ENCODE data around the gene FOXS1. TPM values are rescaled to one million over a fixed set of nuclear protein-coding genes. Genes with fewer than 3 reads are reported as not detected.

FOXS1 gene
- total RNA-seq, 2 donors from 2014 or later: not detected

DNA sequence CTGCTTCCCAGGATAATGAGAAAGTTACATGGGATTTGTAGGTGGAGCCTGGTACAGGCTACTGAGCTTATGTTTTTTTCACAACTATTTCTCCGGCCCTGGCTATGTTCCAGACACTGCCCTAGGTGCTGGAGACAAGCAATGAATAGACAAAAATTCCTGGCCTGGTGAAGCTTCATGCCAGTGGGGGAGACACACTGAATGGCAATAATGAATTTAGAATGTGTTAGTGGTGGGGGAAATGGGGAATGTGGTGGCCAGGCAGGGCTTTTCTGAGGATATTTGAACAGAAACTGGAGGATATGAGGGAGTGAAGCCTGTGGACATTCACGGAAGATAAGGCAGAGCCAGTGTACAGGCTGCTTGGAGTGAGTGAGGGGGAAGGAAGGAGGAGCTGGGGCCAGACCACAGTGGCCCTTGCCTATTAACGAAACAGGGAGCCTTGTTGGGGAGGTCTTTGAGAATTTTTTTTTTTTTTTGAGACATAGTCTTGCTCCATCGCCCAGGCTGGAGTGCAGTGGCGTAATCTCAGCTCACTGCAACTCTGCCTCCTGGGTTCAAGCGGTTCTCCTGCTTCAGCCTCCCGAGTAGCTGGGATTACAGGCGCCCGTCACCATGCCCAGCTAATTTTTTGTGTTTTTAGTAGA lies 6.6 kb downstream of the FOXS1 start:
- 88 to 100% methylated on average over 2 to 7 of the region's 9 CpGs for WGBS, 2 experiments (ENCODE audit: insufficient coverage in 1 of 2, insufficient read length in 1 of 2)
- H3K36me3 Mint-ChIP-seq (ENCODE audit: low read depth): no peaks in the 10 kb centered on the region
- TF ChIP-seq, protein P1, sequence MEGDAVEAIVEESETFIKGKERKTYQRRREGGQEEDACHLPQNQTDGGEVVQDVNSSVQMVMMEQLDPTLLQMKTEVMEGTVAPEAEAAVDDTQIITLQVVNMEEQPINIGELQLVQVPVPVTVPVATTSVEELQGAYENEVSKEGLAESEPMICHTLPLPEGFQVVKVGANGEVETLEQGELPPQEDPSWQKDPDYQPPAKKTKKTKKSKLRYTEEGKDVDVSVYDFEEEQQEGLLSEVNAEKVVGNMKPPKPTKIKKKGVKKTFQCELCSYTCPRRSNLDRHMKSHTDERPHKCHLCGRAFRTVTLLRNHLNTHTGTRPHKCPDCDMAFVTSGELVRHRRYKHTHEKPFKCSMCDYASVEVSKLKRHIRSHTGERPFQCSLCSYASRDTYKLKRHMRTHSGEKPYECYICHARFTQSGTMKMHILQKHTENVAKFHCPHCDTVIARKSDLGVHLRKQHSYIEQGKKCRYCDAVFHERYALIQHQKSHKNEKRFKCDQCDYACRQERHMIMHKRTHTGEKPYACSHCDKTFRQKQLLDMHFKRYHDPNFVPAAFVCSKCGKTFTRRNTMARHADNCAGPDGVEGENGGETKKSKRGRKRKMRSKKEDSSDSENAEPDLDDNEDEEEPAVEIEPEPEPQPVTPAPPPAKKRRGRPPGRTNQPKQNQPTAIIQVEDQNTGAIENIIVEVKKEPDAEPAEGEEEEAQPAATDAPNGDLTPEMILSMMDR (conservative IDR thresholded peaks at IDR 0.05): no peak
- H3K4me1 Mint-ChIP-seq: peaks cover 18% of the 10 kb centered on the region
- H3K27me3 ChIP-seq (ENCODE audit: control insufficient read depth, insufficient read depth, low read length, poor library complexity, severe bottlenecking): no peaks in the 10 kb centered on the region
- no peaks in the 10 kb centered on the region for H3K9me3 Mint-ChIP-seq
- H3K9me3 ChIP-seq (ENCODE audit: control insufficient read depth, low read length): no peaks in the 10 kb centered on the region
- no peak overlapping the region for H3K4me3 ChIP-seq (ENCODE audit: low read length)
- H3K36me3 ChIP-seq (ENCODE audit: control insufficient read depth, insufficient read depth, low read length): no peaks in the 10 kb centered on the region
- H3K27me3 Mint-ChIP-seq (ENCODE audit: insufficient read depth): no peaks in the 10 kb centered on the region
- no peak for DNase-seq
- H3K27ac ChIP-seq (ENCODE audit: low read depth, low read length): peak overlapping the region; percentile 49
- no peak overlapping the region for H3K27ac Mint-ChIP-seq
- peaks cover 5% of the 10 kb centered on the region for H3K4me1 ChIP-seq (ENCODE audit: control insufficient read depth, insufficient read depth, low read length)
- no peak overlapping the region for H3K4me3 Mint-ChIP-seq
- no peak overlapping the region for H3K9ac ChIP-seq (ENCODE audit: extremely low read depth, low read length, poor library complexity, severe bottlenecking)

GRCh38 chr20:31837896-31838397 lies 7.5 kb downstream of the FOXS1 start:
- no peak for DNase-seq
- H3K4me1 ChIP-seq (ENCODE audit: control insufficient read depth, insufficient read depth, low read length): peaks cover 5% of the 10 kb centered on the region
- no peaks in the 10 kb centered on the region for H3K27me3 ChIP-seq (ENCODE audit: control insufficient read depth, insufficient read depth, low read length, poor library complexity, severe bottlenecking)
- H3K9ac ChIP-seq (ENCODE audit: extremely low read depth, low read length, poor library complexity, severe bottlenecking): no peak overlapping the region
- Mint-ChIP-seq H3K4me3 (no peak overlapping the region), H3K9me3 (no peaks in the 10 kb centered on the region), H3K27me3 (ENCODE audit: insufficient read depth) (no peaks in the 10 kb centered on the region), H3K4me1 (peaks cover 16% of the 10 kb centered on the region), H3K27ac (no peak overlapping the region), H3K36me3 (ENCODE audit: low read depth) (no peaks in the 10 kb centered on the region)
- WGBS, 2 experiments (ENCODE audit: insufficient coverage in 1 of 2, insufficient read length in 1 of 2): 72 to 84% methylated on average over 2 to 3 of the region's 3 CpGs
- peak overlapping the region; percentile 61 for H3K27ac ChIP-seq (ENCODE audit: low read depth, low read length)
- TF ChIP-seq, protein P1 (conservative IDR thresholded peaks at IDR 0.05): no peak
- no peaks in the 10 kb centered on the region for H3K9me3 ChIP-seq (ENCODE audit: control insufficient read depth, low read length)
- H3K4me3 ChIP-seq (ENCODE audit: low read length): no peak overlapping the region
- no peaks in the 10 kb centered on the region for H3K36me3 ChIP-seq (ENCODE audit: control insufficient read depth, insufficient read depth, low read length)

- Histone ChIP-seq H3K4me3 (ENCODE audit: low read length) (no peak overlapping the region), H3K27ac (ENCODE audit: low read depth, low read length) (peak overlapping the region; percentile 56), H3K4me1 (ENCODE audit: control insufficient read depth, insufficient read depth, low read length) (peaks cover 5% of the 10 kb centered on the region), H3K9ac (ENCODE audit: extremely low read depth, low read length, poor library complexity, severe bottlenecking) (no peak overlapping the region), H3K27me3 (ENCODE audit: control insufficient read depth, insufficient read depth, low read length, poor library complexity, severe bottlenecking) (no peaks in the 10 kb centered on the region), H3K36me3 (ENCODE audit: control insufficient read depth, insufficient read depth, low read length) (no peaks in the 10 kb centered on the region), H3K9me3 (ENCODE audit: control insufficient read depth, low read length) (no peaks in the 10 kb centered on the region)
- H3K4me1 Mint-ChIP-seq: peaks cover 11% of the 10 kb centered on the region
- WGBS, 2 experiments (ENCODE audit: insufficient coverage in 1 of 2, insufficient read length in 1 of 2): 85 to 87% methylated on average over 3 to 5 of the region's 5 CpGs
- H3K4me3 Mint-ChIP-seq: no peak overlapping the region
- no peaks in the 10 kb centered on the region for H3K36me3 Mint-ChIP-seq (ENCODE audit: low read depth)
- DNase-seq: no peak
- peak overlapping the region; percentile 27 for H3K27ac Mint-ChIP-seq
- no peaks in the 10 kb centered on the region for H3K9me3 Mint-ChIP-seq
- no peaks in the 10 kb centered on the region for H3K27me3 Mint-ChIP-seq (ENCODE audit: insufficient read depth)
- TF ChIP-seq, protein P1 (conservative IDR thresholded peaks at IDR 0.05): no peak
Observed at GRCh38 chr20:31836853-31837608, 8.4 kb downstream of the FOXS1 start.

Data from endodermal cell (in vitro differentiated cells).